GM19099 (cell line): Measurements from ENCODE around the gene ST8SIA6.

Experiments
- POLR2A ChIP-seq: IDR thresholded peaks from 3 replicates; pipeline ENCODE4 v1.6.1; 2011; ENCODE audit warnings: low read depth; ENCODE audit not compliant: insufficient read length; ENCODE audit errors: extremely low read depth

The ST8SIA6 gene

GRCh38 chr10:17472481-17473227, 18.3 kb upstream of the ST8SIA6 start:
- no peak for TF ChIP-seq POLR2A

GRCh38 chr10:17470246-17470645, 15.9 kb upstream of the ST8SIA6 start:
- no peak for TF ChIP-seq POLR2A

- no peak for TF ChIP-seq POLR2A
These were observed 11.1 kb upstream of the ST8SIA6 start for GRCh38 chr10:17465328-17466125.

GRCh38 chr10:17464545-17464944, 10.2 kb upstream of the ST8SIA6 start:
- TF ChIP-seq POLR2A: no peak

GRCh38 chr10:17460756-17461155, 6.4 kb upstream of the ST8SIA6 start:
- TF ChIP-seq POLR2A: no peak

GRCh38 chr10:17457083-17457482, 2.7 kb upstream of the ST8SIA6 start:
- TF ChIP-seq POLR2A: no peak

GRCh38 chr10:17456032-17456548, 1.7 kb upstream of the ST8SIA6 start:
- no peak for TF ChIP-seq POLR2A

GRCh38 chr10:17455015-17455520, 673 bp upstream of the ST8SIA6 start:
- no peak for TF ChIP-seq POLR2A

- no peak for TF ChIP-seq POLR2A
These were observed 863 bp downstream of the ST8SIA6 start for GRCh38 chr10:17453373-17454091.

GRCh38 chr10:17453035-17453372, 1.4 kb downstream of the ST8SIA6 start:
- no peak for TF ChIP-seq POLR2A

GRCh38 chr10:17452060-17452841, 2.1 kb downstream of the ST8SIA6 start:
- no peak for TF ChIP-seq POLR2A

GRCh38 chr10:17450024-17450423, 4.4 kb downstream of the ST8SIA6 start:
- TF ChIP-seq POLR2A: no peak

GRCh38 chr10:17445400-17445998, 8.9 kb downstream of the ST8SIA6 start:
- TF ChIP-seq POLR2A: no peak

GRCh38 chr10:17444388-17444714, 10.0 kb downstream of the ST8SIA6 start:
- no peak for TF ChIP-seq POLR2A

- TF ChIP-seq POLR2A: no peak
These were observed 10.5 kb downstream of the ST8SIA6 start for GRCh38 chr10:17443707-17444387.
